Kidney tubule cell (primary cell): ENCODE results near the gene C3orf52.

ENCODE experiments used
- DNase-seq: peaks from one replicate; pipeline ENCODE4 v3.0.0-alpha.2; 2018; ENCODE audit warnings: low spot score

C3orf52 gene

GRCh38 chr3:112119962-112120836 lies 34.0 kb downstream of the C3orf52 start:
- no peak for DNase-seq

- DNase-seq: no peak
These were observed 35.7 kb downstream of the C3orf52 start for GRCh38 chr3:112121577-112122547.

- DNase-seq: no peak
These were observed 36.7 kb downstream of the C3orf52 start for GRCh38 chr3:112122870-112123269.

- no peak for DNase-seq
These were observed 37.4 kb downstream of the C3orf52 start for GRCh38 chr3:112123548-112123947.

- DNase-seq: no peak
These were observed 38.9 kb downstream of the C3orf52 start for GRCh38 chr3:112124907-112125607.

GRCh38 chr3:112126511-112126911 lies 40.3 kb downstream of the C3orf52 start:
- peak; percentile 35 for DNase-seq

- DNase-seq: no peak
These were observed 41.6 kb downstream of the C3orf52 start for GRCh38 chr3:112127522-112128494.

- no peak for DNase-seq
These were observed 42.9 kb downstream of the C3orf52 start for GRCh38 chr3:112128843-112129727.

- DNase-seq: no peak
These were observed 43.9 kb downstream of the C3orf52 start for GRCh38 chr3:112129925-112130637.

- no peak for DNase-seq
These were observed 44.4 kb downstream of the C3orf52 start for GRCh38 chr3:112130638-112130993.

- no peak for DNase-seq
These were observed 44.9 kb downstream of the C3orf52 start for GRCh38 chr3:112131111-112131510.

- DNase-seq: no peak
These were observed 45.9 kb downstream of the C3orf52 start for GRCh38 chr3:112132088-112132487.

- DNase-seq: no peak
These were observed 46.4 kb downstream of the C3orf52 start for GRCh38 chr3:112132554-112132953.

GRCh38 chr3:112132975-112133448 lies 46.8 kb downstream of the C3orf52 start, which contains the start of gene GCSAM:
GCSAM (minus strand) TSS chr3:112133248; CDS start chr3:112133120, 128 bp downstream.
- DNase-seq: no peak

- no peak for DNase-seq
These were observed 47.6 kb downstream of the C3orf52 start for GRCh38 chr3:112133626-112134334.

GRCh38 chr3:112134335-112135124 lies 48.3 kb downstream of the C3orf52 start:
- no peak for DNase-seq

GRCh38 chr3:112136046-112136445 lies 49.9 kb downstream of the C3orf52 start:
- DNase-seq: no peak
